NCI-H446 treated with DMSO at 0.1 percent for 48 hours (cell line): Measurements from ENCODE around the gene CIRBP.
A peak's percentile ranks its signal among the peaks of the same experiment; 100 is the strongest.
"Not testable (repeated sequence)": the region's sequence is repeated elsewhere in the genome, so short reads cannot be mapped to it uniquely, and the experiment has no call there.

Experiments used
- DNase-seq: peaks from one replicate; lab custom pipeline; 2025; lab: John Stamatoyannopoulos, UW

The CIRBP gene

DNA sequence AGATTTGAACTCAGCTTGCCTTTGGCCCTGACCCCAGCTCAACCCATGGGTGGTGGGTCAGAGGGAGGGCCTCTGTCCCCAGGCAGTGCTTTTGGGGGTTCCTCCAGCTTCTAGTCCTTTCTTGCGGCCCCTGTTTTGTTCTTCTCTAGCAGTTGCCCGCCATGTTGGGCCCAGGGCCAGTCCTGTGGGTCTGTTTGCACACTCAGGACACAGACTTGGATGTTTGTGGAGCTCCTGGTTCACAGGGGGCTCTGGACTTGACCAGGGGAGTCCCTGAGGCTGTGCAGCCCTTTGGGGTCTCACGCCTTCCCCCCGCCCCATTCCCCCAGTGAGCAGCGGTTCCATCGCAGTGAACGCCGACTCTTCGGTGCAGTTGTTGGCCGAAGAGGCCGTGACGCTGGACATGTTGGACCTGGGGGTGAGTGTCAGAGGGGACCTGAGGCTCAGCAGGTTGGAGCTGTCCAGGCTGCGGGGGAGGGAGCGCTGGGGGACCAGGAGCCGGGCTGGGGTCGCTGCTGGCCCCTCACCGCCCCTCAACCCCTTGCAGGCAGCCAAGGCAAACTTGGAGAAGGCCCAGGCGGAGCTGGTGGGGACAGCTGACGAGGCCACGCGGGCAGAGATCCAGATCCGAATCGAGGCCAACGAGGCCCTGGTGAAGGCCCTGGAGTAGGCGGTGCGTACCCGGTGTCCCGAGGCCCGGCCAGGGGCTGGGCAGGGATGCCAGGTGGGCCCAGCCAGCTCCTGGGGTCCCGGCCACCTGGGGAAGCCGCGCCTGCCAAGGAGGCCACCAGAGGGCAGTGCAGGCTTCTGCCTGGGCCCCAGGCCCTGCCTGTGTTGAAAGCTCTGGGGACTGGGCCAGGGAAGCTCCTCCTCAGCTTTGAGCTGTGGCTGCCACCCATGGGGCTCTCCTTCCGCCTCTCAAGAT lies 25.1 kb upstream of the CIRBP start:
- DNase-seq, result peak; percentile 69

DNA sequence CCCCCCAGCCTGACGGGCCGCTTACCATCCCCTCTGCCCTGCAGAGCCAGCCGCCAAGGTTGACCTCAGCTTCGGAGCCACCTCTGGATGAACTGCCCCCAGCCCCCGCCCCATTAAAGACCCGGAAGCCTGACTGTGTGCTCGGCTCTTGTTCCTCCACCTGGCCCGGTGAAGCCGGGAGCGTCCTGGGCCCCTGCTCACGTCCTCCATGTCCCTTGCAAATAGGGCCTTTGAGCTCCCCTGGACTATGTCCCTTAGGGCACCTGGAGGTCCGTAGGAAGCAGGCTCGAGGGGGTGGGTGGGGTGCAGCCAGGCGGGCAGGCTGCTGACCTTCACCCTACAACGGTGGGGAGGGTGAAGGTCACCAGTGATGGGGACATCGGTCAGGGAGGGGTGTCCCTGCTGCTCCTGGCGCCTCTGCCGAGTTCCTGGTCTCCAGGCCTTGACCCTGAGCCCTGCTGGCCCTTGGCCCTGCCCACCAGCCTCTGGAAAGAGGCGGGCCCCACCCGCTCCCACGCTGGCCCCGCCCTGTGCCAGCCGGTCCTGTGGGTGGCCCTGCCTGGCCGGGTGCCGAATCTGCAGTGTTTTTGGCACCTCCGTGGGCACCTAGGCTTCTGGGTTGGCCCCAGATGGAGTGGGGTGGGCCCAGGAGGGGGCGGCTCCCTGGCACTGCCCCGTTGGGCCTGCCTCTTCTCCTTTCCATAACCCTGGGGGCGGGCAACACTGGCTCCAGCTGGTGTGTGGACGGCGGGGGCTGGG lies 24.3 kb upstream of the CIRBP start:
- peak; percentile 35 for DNase-seq

- DNase-seq, result no peak
Measured at GRCh38 chr19:1245494-1246264, 23.5 kb upstream of the CIRBP start.

GRCh38 chr19:1246265-1247087 lies 22.7 kb upstream of the CIRBP start:
- not testable (repeated sequence) for DNase-seq

GRCh38 chr19:1247748-1248138 lies 21.4 kb upstream of the CIRBP start:
- DNase-seq, result no peak

GRCh38 chr19:1248139-1248785 lies 20.9 kb upstream of the CIRBP start, which contains the start of gene MIDN:
Gene MIDN, plus strand, starts transcription at chr19:1248583. Its CDS starts 1,714 bp downstream, at chr19:1250297.
- no peak for DNase-seq

- peak; percentile 61 for DNase-seq
Measured at GRCh38 chr19:1248786-1249297, 20.3 kb upstream of the CIRBP start.

DNA sequence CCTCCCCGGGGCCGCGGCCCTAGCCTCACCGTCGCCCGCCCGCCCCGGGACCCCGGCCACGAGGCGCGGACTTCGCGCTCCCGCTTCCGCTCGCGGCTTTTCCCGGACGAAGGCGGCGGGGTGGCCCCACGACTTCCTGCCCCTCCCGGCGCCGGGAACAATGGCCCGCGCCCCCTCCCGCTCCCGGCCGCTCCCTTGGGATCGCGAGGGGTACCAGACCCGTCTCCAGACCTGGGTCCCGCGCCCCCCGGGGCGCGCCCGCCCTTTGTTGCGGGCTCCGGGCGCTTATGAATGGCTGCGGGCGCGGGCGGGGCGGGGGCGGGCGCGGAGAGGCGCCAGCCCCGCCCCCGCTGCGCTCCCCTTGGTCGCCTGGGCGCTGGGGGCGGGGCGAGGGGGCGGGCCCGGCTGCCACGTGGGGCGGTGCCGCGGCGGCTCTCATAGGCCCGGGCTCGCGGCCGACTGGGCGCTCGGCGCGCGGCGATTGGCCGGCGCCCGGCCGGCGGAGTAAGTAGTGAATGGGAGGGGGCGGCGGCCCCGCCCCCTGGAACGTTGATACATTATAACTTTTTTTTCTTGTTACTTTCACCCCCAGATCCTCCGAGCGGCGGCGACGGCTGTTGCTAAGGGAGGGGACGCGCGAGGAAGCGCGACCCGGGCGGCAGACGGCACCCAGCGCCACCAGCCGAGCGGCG lies 19.7 kb upstream of the CIRBP start:
- peak; percentile 96 for DNase-seq

GRCh38 chr19:1249990-1250436 lies 19.1 kb upstream of the CIRBP start:
- DNase-seq, result no peak

GRCh38 chr19:1250437-1251260 lies 18.5 kb upstream of the CIRBP start:
- peak; percentile 17 for DNase-seq

- DNase-seq, result peak; percentile 30
Measured at GRCh38 chr19:1251330-1252220, 17.6 kb upstream of the CIRBP start.

DNA sequence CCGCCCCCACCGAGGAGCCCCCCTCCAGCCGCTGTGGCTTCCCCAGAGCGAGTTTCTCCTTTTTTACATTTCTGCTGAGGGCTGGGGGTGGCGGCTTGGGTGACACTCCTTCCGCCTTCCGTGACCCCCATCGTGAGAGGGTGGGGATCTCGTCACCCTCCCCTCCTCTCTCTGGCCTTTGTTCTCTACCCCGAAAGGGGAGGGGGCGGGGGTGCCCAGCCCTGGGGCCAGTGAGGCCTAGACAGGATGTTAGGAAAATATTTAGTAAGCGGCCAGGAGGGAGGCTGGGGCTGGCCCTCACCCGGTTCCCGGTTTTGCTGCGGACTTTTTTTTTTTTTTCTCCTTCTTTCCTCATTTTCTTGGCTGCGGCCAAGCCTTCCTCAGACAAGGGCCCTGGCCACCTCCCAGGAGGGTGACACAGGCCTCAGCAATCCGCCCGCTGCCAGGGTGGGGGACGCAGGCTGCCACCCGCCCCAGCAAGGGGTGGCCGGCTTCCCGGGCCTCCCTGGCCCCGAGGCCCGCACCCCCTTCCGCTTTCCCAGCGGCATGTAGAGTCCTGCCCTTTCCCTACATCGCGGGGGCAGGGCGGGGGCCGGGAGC lies 16.8 kb upstream of the CIRBP start:
- DNase-seq, result peak; percentile 52

DNA sequence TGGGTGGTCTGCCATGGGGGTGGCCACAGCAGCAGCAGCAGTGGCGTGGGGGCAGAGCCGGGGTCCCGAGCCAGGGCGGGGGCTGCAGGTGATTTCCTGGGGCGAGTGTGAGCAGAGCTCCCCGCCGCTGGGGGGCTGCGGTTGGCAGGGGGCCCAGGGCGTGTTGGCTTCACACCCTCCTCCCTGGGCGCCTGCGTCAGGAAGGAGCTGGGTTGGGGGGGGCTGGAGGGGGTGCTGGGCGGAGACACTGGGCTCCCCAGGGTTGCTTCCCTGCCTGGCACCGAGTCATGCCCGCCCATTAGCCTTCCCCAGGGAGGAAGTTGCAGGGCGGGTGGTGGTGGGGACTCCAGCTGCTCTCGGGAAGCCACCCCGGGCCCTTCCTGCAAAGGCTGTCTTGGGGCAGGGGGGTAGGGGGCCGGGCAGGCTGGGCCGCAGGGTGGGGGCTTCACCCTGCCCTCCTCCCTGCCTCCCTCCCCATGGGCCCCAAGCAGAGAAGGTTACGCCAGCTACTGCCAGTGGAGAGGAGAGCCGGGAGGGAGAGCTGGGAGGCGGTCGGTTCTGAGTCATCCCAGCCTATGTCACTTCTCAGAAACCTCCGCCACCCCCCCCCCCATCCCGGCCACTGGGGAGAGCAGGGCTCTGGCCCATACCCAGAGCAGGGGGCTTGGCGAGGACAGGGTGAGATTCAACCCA lies 16.2 kb upstream of the CIRBP start:
- DNase-seq, result peak; percentile 58

GRCh38 chr19:1253514-1254080 lies 15.5 kb upstream of the CIRBP start:
- DNase-seq, result no peak

GRCh38 chr19:1254081-1254527 lies 15.0 kb upstream of the CIRBP start:
- DNase-seq, result no peak

GRCh38 chr19:1254530-1255185 lies 14.5 kb upstream of the CIRBP start:
- DNase-seq, result no peak
